KMS-11 (cell line): ENCODE results near the gene TSPEAR.

Experiments
- H2AFZ ChIP-seq: fragments of 200-600 bp; sonication (generic); 2 replicates; pipeline ENCODE4 v1.6.1; 2016; ENCODE audit warnings: antibody characterized with exemption, mixed run types, low read depth
- H3K27ac ChIP-seq: fragments of 200-600 bp; sonication (generic); 2 replicates; pipeline ENCODE4 v1.6.1; 2016; ENCODE audit warnings: mild to moderate bottlenecking, mixed run types
- H3K27me3 ChIP-seq: fragments of 200-600 bp; sonication (generic); 2 replicates; pipeline ENCODE4 v1.6.1; 2017; ENCODE audit warnings: mild to moderate bottlenecking, low read depth, mixed run types, moderate library complexity; ENCODE audit not compliant: insufficient read depth
- H3K36me3 ChIP-seq: fragments of 200-600 bp; sonication (generic); 2 replicates; pipeline ENCODE4 v1.6.1; 2017; ENCODE audit warnings: mild to moderate bottlenecking, mixed run types; ENCODE audit not compliant: insufficient read depth
- H3K4me1 ChIP-seq: fragments of 200-600 bp; sonication (generic); 2 replicates; pipeline ENCODE4 v1.6.1; 2016; ENCODE audit warnings: mild to moderate bottlenecking, low read depth, mixed run types; ENCODE audit not compliant: poor library complexity, severe bottlenecking
- H3K4me2 ChIP-seq: fragments of 200-600 bp; sonication (generic); 2 replicates; pipeline ENCODE4 v1.7.0; 2016; ENCODE audit warnings: mild to moderate bottlenecking, mixed run types
- H3K4me3 ChIP-seq: fragments of 200-600 bp; sonication (generic); IDR thresholded peaks from 2 replicates; pipeline ENCODE4 v1.6.1; 2017; ENCODE audit warnings: low read depth, low read length, mixed read lengths; ENCODE audit not compliant: insufficient read depth
- H3K79me2 ChIP-seq: fragments of 200-600 bp; sonication (generic); 2 replicates; pipeline ENCODE4 v1.6.1; 2016; ENCODE audit warnings: low read depth, mixed run types; ENCODE audit not compliant: insufficient read depth
- H3K9ac ChIP-seq: fragments of 200-600 bp; sonication (generic); 2 replicates; pipeline ENCODE4 v1.6.1; 2016; ENCODE audit warnings: mild to moderate bottlenecking, mixed run types
- H4K20me1 ChIP-seq: fragments of 200-600 bp; sonication (generic); 2 replicates; pipeline ENCODE4 v1.6.1; 2016; ENCODE audit warnings: mild to moderate bottlenecking, mixed run types; ENCODE audit not compliant: insufficient read depth
- TF ChIP-seq, protein P1 (sequence below): fragments of 200-600 bp; sonication (generic); conservative IDR thresholded peaks from 2 replicates; pipeline ENCODE4 v1.6.1; 2017; ENCODE audit warnings: low read depth, mild to moderate bottlenecking, antibody characterized with exemption, low read length, moderate library complexity, mixed read lengths

TSPEAR gene

DNA sequence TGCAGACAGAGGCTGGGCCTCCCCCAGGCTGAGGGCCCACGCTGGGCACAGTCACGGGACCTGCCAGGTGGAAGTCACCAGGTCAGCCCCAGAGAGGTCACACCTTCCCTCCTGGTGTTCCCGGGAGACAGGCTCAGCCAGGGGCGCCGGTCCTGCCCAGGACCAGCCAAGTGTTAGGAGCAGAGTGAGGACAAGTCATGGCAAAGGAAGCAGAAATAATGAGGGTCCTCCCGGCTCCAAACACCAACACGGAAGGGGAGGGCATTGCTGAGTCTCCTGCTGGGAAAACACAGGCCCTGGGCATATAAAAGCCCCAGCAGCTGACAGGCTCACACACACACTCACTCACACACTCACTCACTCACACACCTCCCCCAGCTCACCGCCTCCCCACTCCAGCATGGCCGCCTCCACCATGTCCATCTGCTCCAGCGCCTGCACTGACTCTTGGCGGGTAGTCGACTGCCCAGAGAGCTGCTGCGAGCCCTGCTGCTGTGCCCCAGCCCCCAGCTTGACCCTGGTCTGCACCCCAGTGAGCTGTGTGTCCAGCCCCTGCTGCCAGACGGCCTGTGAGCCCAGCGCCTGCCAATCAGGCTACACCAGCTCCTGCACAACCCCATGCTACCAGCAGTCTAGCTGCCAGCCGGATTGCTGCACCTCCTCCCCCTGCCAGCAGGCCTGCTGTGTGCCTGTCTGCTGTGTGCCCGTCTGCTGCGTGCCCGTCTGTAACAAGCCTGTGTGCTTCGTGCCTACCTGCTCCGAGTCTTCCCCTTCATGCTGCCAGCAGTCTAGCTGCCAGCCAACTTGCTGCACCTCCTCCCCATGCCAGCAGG lies 74.1 kb downstream of the TSPEAR start, which contains the start of gene KRTAP10-10:
TSS of gene KRTAP10-10 (plus strand) at position 339 of the 833 bp plus-strand sequence. CDS start at position 401, 62 bp downstream.
- TF ChIP-seq, protein P1, sequence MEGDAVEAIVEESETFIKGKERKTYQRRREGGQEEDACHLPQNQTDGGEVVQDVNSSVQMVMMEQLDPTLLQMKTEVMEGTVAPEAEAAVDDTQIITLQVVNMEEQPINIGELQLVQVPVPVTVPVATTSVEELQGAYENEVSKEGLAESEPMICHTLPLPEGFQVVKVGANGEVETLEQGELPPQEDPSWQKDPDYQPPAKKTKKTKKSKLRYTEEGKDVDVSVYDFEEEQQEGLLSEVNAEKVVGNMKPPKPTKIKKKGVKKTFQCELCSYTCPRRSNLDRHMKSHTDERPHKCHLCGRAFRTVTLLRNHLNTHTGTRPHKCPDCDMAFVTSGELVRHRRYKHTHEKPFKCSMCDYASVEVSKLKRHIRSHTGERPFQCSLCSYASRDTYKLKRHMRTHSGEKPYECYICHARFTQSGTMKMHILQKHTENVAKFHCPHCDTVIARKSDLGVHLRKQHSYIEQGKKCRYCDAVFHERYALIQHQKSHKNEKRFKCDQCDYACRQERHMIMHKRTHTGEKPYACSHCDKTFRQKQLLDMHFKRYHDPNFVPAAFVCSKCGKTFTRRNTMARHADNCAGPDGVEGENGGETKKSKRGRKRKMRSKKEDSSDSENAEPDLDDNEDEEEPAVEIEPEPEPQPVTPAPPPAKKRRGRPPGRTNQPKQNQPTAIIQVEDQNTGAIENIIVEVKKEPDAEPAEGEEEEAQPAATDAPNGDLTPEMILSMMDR: no peak
- no peak within 1 kb of the TSS for H3K4me3 ChIP-seq
- peaks cover 22% of the 10 kb centered on the region; the same call in 1 of the 2 replicates for H3K27me3 ChIP-seq
- H3K4me2 ChIP-seq: no peak within 1 kb of the TSS
- no peaks in the 10 kb centered on the region for H3K36me3 ChIP-seq
- no peaks in the 10 kb centered on the region for H4K20me1 ChIP-seq
- no peak within 1 kb of the TSS for H3K27ac ChIP-seq
- no peaks in the 10 kb centered on the region for H3K79me2 ChIP-seq
- no peaks in the 10 kb centered on the region for H3K4me1 ChIP-seq
- no peak within 1 kb of the TSS for H3K9ac ChIP-seq
- no peak within 1 kb of the TSS for H2AFZ ChIP-seq

GRCh38 chr21:44636209-44637017 lies 75.0 kb downstream of the TSPEAR start:
- no peak overlapping the region for H3K4me2 ChIP-seq
- no peak overlapping the region for H3K9ac ChIP-seq
- no peaks in the 10 kb centered on the region for H3K79me2 ChIP-seq
- no peaks in the 10 kb centered on the region for H4K20me1 ChIP-seq
- no peaks in the 10 kb centered on the region for H3K36me3 ChIP-seq
- no peak overlapping the region for H3K27ac ChIP-seq
- H2AFZ ChIP-seq: no peak overlapping the region
- H3K27me3 ChIP-seq: peaks cover 15% of the 10 kb centered on the region; the same call in 1 of the 2 replicates
- no peaks in the 10 kb centered on the region for H3K4me1 ChIP-seq
- TF ChIP-seq, protein P1: no peak
- H3K4me3 ChIP-seq: no peak overlapping the region

GRCh38 chr21:44632067-44632466 lies 79.3 kb downstream of the TSPEAR start:
- H3K27ac ChIP-seq: no peak overlapping the region
- no peak overlapping the region for H2AFZ ChIP-seq
- peaks cover 12% of the 10 kb centered on the region; the same call in 1 of the 2 replicates for H3K27me3 ChIP-seq
- H3K9ac ChIP-seq: no peak overlapping the region
- no peaks in the 10 kb centered on the region for H3K79me2 ChIP-seq
- H3K4me1 ChIP-seq: no peaks in the 10 kb centered on the region
- no peaks in the 10 kb centered on the region for H4K20me1 ChIP-seq
- H3K4me2 ChIP-seq: no peak overlapping the region
- H3K4me3 ChIP-seq: no peak overlapping the region
- no peaks in the 10 kb centered on the region for H3K36me3 ChIP-seq
- TF ChIP-seq, protein P1: no peak

DNA sequence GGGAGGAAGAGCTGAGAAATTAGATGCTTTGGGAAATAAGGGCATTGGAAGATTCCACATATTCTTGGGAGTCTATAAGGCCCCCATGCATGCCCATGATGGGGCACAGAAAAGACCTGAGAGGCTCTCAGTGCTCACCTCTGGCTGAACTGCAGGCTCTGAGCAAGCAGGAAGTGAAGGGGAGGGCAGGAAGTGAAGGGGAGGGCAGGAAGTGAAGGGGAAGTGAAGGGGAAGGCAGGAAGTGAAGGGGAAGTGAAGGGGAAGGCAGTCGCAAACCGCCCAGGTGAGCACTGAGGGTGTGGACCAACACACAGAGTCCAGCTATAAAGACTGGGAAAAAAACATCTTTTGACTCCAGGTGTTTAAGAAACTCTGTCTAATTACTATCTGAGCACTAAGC lies 80.9 kb downstream of the TSPEAR start:
- Histone ChIP-seq H4K20me1 (no peaks in the 10 kb centered on the region), H3K4me1 (no peaks in the 10 kb centered on the region), H3K9ac (no peak overlapping the region), H3K4me2 (no peak overlapping the region), H3K36me3 (no peaks in the 10 kb centered on the region), H3K79me2 (no peaks in the 10 kb centered on the region), H2AFZ (no peak overlapping the region), H3K27me3 (peaks cover 7% of the 10 kb centered on the region; the same call in 1 of the 2 replicates), H3K4me3 (no peak overlapping the region), H3K27ac (no peak overlapping the region)
- TF ChIP-seq, protein P1: no peak
